Mesodermal cell (in vitro differentiated cells): ENCODE data around the gene DGKE.

Experiments used
- H3K27ac ChIP-seq: 2 replicates; pipeline ENCODE4 v1.7.0; 2013; ENCODE audit warnings: mild to moderate bottlenecking, low read depth, low read length, moderate library complexity; ENCODE audit not compliant: severe bottlenecking
- H3K36me3 ChIP-seq: 2 replicates; pipeline ENCODE4 v1.7.1; 2013; ENCODE audit warnings: mild to moderate bottlenecking, low read length, moderate library complexity; ENCODE audit not compliant: control insufficient read depth, insufficient read depth
- H3K4me1 ChIP-seq: one replicate; pipeline ENCODE4 v1.7.1; 2013; ENCODE audit warnings: mild to moderate bottlenecking, low read length; ENCODE audit not compliant: insufficient read depth, control insufficient read depth, poor library complexity, severe bottlenecking
- H3K4me3 ChIP-seq: 2 replicates; pipeline ENCODE4 v1.7.0; 2013; ENCODE audit warnings: low read length, control low read depth, mild to moderate bottlenecking; ENCODE audit not compliant: insufficient read depth, poor library complexity, severe bottlenecking; ENCODE audit errors: extremely low read depth
- H3K9me3 ChIP-seq: 2 replicates; pipeline ENCODE4 v1.7.1; 2013; ENCODE audit warnings: mild to moderate bottlenecking, low read length, moderate library complexity; ENCODE audit not compliant: control insufficient read depth
- WGBS, 2 experiments: methylation state at CpG; one replicate each; pipeline ENCODE4 v1.1.5; 2013; ENCODE audit warnings: missing lambda C conversion rate in 2 of 2; ENCODE audit not compliant: insufficient coverage in 2 of 2; 5-methylcytosine and 5-hydroxymethylcytosine counted together

Gene DGKE

GRCh38 chr17:56812901-56813388 is 21.0 kb upstream of the DGKE start:
- 76 to 83% methylated on average over 4 to 7 of the region's 7 CpGs for WGBS, 2 experiments
- Histone ChIP-seq H3K9me3 (no peaks in the 10 kb centered on the region), H3K36me3 (no peaks in the 10 kb centered on the region), H3K4me3 (no peak overlapping the region), H3K4me1 (peaks cover 5% of the 10 kb centered on the region), H3K27ac (no peak overlapping the region)

GRCh38 chr17:56815711-56816110 is 18.2 kb upstream of the DGKE start:
- 84% methylated on average over 6 of the region's 6 CpGs for WGBS, 2 experiments
- Histone ChIP-seq H3K4me1 (peaks cover 5% of the 10 kb centered on the region), H3K4me3 (no peak overlapping the region), H3K27ac (no peak overlapping the region), H3K36me3 (no peaks in the 10 kb centered on the region), H3K9me3 (no peaks in the 10 kb centered on the region)

GRCh38 chr17:56817066-56817465 is 16.9 kb upstream of the DGKE start:
- peaks cover 5% of the 10 kb centered on the region for H3K4me1 ChIP-seq

GRCh38 chr17:56819030-56819429 is 14.9 kb upstream of the DGKE start:
- Histone ChIP-seq H3K9me3 (no peaks in the 10 kb centered on the region), H3K4me3 (no peak overlapping the region), H3K36me3 (no peaks in the 10 kb centered on the region), H3K27ac (no peak overlapping the region), H3K4me1 (peaks cover 5% of the 10 kb centered on the region)
- WGBS, 2 experiments, result 80 to 85% methylated on average over 1 of the region's 2 CpGs

More at GRCh38 chr17:56817066-56817465, 16.9 kb upstream of the DGKE start:
- Histone ChIP-seq H3K9me3 (no peaks in the 10 kb centered on the region), H3K36me3 (no peaks in the 10 kb centered on the region), H3K27ac (no peak overlapping the region), H3K4me3 (no peak overlapping the region)

- Histone ChIP-seq H3K36me3 (no peaks in the 10 kb centered on the region), H3K4me3 (no peak overlapping the region), H3K4me1 (peaks cover 5% of the 10 kb centered on the region), H3K27ac (no peak overlapping the region), H3K9me3 (no peaks in the 10 kb centered on the region)
- WGBS, 2 experiments, result 0 to 24% methylated on average over 1 to 10 of the region's 14 CpGs
Measured at GRCh38 chr17:56819431-56820145, 14.4 kb upstream of the DGKE start.

- Histone ChIP-seq H3K27ac (no peak overlapping the region), H3K36me3 (no peaks in the 10 kb centered on the region), H3K4me1 (peaks cover 5% of the 10 kb centered on the region), H3K9me3 (no peaks in the 10 kb centered on the region), H3K4me3 (no peak overlapping the region)
- WGBS, 2 experiments, result 72 to 100% methylated on average over 1 to 2 of the region's 10 CpGs
Measured at GRCh38 chr17:56820207-56820606, 13.7 kb upstream of the DGKE start.

- 79% methylated on average over 2 of the region's 3 CpGs for WGBS, 2 experiments
- H3K36me3 ChIP-seq, result no peaks in the 10 kb centered on the region
Measured at GRCh38 chr17:56821847-56822534, 12.0 kb upstream of the DGKE start.

GRCh38 chr17:56822725-56823124 is 11.2 kb upstream of the DGKE start:
- WGBS, 2 experiments, result 79 to 96% methylated on average over 2 to 3 of the region's 5 CpGs

More at GRCh38 chr17:56821847-56822534, 12.0 kb upstream of the DGKE start:
- no peak overlapping the region for H3K27ac ChIP-seq
- H3K9me3 ChIP-seq, result no peaks in the 10 kb centered on the region
- no peak overlapping the region for H3K4me3 ChIP-seq
- no peaks in the 10 kb centered on the region for H3K4me1 ChIP-seq

GRCh38 chr17:56823848-56824247 is 10.1 kb upstream of the DGKE start:
- no peaks in the 10 kb centered on the region for H3K36me3 ChIP-seq
- H3K27ac ChIP-seq, result no peak overlapping the region
- H3K4me1 ChIP-seq, result no peaks in the 10 kb centered on the region
- no peak overlapping the region for H3K4me3 ChIP-seq
- no peaks in the 10 kb centered on the region for H3K9me3 ChIP-seq
- 82 to 88% methylated on average over 1 to 2 of the region's 2 CpGs for WGBS, 2 experiments

More at GRCh38 chr17:56822725-56823124, 11.2 kb upstream of the DGKE start:
- no peaks in the 10 kb centered on the region for H3K4me1 ChIP-seq
- no peak overlapping the region for H3K4me3 ChIP-seq
- no peaks in the 10 kb centered on the region for H3K9me3 ChIP-seq
- no peaks in the 10 kb centered on the region for H3K36me3 ChIP-seq
- no peak overlapping the region for H3K27ac ChIP-seq

GRCh38 chr17:56824503-56824902 is 9.4 kb upstream of the DGKE start:
- H3K4me3 ChIP-seq, result no peak overlapping the region
- no peaks in the 10 kb centered on the region for H3K9me3 ChIP-seq
- peaks cover 5% of the 10 kb centered on the region for H3K36me3 ChIP-seq
- H3K27ac ChIP-seq, result no peak overlapping the region
- WGBS, 2 experiments, result no CpG with 5 or more reads among the region's 1 CpG
- H3K4me1 ChIP-seq, result no peaks in the 10 kb centered on the region
